Measurements from ENCODE around the gene GPR18. TPM values are rescaled to one million over a fixed set of nuclear protein-coding genes. Genes with fewer than 3 reads are reported as not detected.
A peak's percentile ranks its signal among the peaks of the same experiment; 100 is the strongest.
"Not testable (repeated sequence)": the region's sequence is repeated elsewhere in the genome, so short reads cannot be mapped to it uniquely, and the experiment has no call there.

Gene GPR18
- total and polyA plus RNA-seq, 2 experiments from 2014 or later, result 1.2 TPM; not detected in 1

GRCh38 chr13:99246100-99246499 is 12.1 kb downstream of the GPR18 start:
- Histone ChIP-seq H3K27ac (no peak overlapping the region), H3K4me3 (no peak overlapping the region), H3K36me3 (peaks cover 10% of the 10 kb centered on the region), H3K9me3 (ENCODE audit: low read depth) (no peaks in the 10 kb centered on the region), H3K4me1 (ENCODE audit: low read depth) (no peaks in the 10 kb centered on the region), H3K27me3 (no peaks in the 10 kb centered on the region)
- no peak for DNase-seq (ENCODE audit: low read depth in 1 of 2, low spot score in 1 of 2)
- TF ChIP-seq, protein P1, sequence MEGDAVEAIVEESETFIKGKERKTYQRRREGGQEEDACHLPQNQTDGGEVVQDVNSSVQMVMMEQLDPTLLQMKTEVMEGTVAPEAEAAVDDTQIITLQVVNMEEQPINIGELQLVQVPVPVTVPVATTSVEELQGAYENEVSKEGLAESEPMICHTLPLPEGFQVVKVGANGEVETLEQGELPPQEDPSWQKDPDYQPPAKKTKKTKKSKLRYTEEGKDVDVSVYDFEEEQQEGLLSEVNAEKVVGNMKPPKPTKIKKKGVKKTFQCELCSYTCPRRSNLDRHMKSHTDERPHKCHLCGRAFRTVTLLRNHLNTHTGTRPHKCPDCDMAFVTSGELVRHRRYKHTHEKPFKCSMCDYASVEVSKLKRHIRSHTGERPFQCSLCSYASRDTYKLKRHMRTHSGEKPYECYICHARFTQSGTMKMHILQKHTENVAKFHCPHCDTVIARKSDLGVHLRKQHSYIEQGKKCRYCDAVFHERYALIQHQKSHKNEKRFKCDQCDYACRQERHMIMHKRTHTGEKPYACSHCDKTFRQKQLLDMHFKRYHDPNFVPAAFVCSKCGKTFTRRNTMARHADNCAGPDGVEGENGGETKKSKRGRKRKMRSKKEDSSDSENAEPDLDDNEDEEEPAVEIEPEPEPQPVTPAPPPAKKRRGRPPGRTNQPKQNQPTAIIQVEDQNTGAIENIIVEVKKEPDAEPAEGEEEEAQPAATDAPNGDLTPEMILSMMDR (IDR thresholded peaks at IDR 0.05; ENCODE audit: low read depth, low read length), result no peak

- TF ChIP-seq, protein P1 (IDR thresholded peaks at IDR 0.05; ENCODE audit: low read depth, low read length), result no peak
- Histone ChIP-seq H3K27me3 (no peaks in the 10 kb centered on the region), H3K36me3 (peaks cover 17% of the 10 kb centered on the region), H3K27ac (no peak overlapping the region), H3K4me1 (ENCODE audit: low read depth) (no peaks in the 10 kb centered on the region), H3K9me3 (ENCODE audit: low read depth) (no peaks in the 10 kb centered on the region), H3K4me3 (no peak overlapping the region)
- DNase-seq (ENCODE audit: low read depth in 1 of 2, low spot score in 1 of 2), result no peak
Measured at GRCh38 chr13:99237981-99238662, 20.1 kb downstream of the GPR18 start.

- no peaks in the 10 kb centered on the region for H3K9me3 ChIP-seq (ENCODE audit: low read depth)
- no peaks in the 10 kb centered on the region for H3K27me3 ChIP-seq
- peaks cover 10% of the 10 kb centered on the region for H3K4me1 ChIP-seq (ENCODE audit: low read depth)
- no peak overlapping the region for H3K27ac ChIP-seq
- no peaks in the 10 kb centered on the region for H3K36me3 ChIP-seq
- TF ChIP-seq, protein P1 (IDR thresholded peaks at IDR 0.05; ENCODE audit: low read depth, low read length), result no peak
- DNase-seq (ENCODE audit: low read depth in 1 of 2, low spot score in 1 of 2), result no peak
- H3K4me3 ChIP-seq, result no peak overlapping the region
Measured at GRCh38 chr13:99231721-99232120, 26.5 kb downstream of the GPR18 start.

DNA sequence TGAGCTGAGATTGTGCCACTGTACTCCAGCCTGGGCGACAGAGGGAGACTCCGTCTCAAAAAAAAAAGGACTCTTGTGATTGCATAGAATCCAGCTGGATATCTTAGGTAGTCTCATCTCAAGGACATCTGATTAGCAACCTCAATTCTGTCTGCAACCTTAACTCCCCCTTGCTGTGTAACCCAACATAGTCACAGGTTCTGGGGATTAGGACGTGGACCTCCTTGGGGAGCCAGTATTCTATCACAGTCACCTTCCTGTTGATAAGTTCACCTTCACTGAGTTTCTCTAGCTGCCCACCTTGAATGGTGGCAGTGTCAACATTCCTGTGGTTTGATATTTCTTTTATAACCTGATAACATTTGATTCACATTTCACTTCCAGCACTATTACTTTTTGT is 27.2 kb downstream of the GPR18 start:
- no peaks in the 10 kb centered on the region for H3K36me3 ChIP-seq
- no peak overlapping the region for H3K4me3 ChIP-seq
- H3K27ac ChIP-seq, result no peak overlapping the region

DNA sequence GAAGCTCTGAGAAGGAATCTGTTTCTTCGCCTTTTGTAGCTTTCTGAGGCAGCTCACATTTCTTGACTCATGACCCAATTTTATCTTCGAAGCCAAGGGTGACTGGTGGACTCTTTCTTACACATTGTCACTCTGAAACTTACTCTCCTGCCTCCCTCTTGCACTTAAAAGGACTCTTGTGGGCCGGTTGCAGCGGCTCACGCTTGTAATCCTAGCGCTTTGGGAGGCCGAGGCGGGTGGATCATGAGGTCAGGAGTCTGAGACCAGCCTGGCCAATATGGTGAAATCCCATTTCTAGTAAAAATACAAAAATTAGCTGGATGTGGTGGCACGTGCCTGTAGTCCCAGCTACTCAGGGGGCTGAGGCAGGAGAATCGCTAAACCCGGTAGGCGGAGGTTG is 27.6 kb downstream of the GPR18 start:
- H3K27ac ChIP-seq; H3K4me3 ChIP-seq; H3K4me1 ChIP-seq (ENCODE audit: low read depth); H3K36me3 ChIP-seq; DNase-seq (ENCODE audit: low read depth in 1 of 2, low spot score in 1 of 2); H3K27me3 ChIP-seq; H3K9me3 ChIP-seq (ENCODE audit: low read depth): not testable (repeated sequence)

More for the DNA sequence above, 27.2 kb downstream of the GPR18 start:
- Histone ChIP-seq H3K27me3 (no peaks in the 10 kb centered on the region), H3K4me1 (ENCODE audit: low read depth) (peaks cover 10% of the 10 kb centered on the region), H3K9me3 (ENCODE audit: low read depth) (no peaks in the 10 kb centered on the region)
- no peak for DNase-seq (ENCODE audit: low read depth in 1 of 2, low spot score in 1 of 2)
- TF ChIP-seq, protein P1 (IDR thresholded peaks at IDR 0.05; ENCODE audit: low read depth, low read length), result no peak

- H3K27ac ChIP-seq, result peak overlapping the region; percentile 61
- H3K4me3 ChIP-seq, result no peak overlapping the region
- H3K36me3 ChIP-seq, result no peaks in the 10 kb centered on the region
- no peaks in the 10 kb centered on the region for H3K27me3 ChIP-seq
- no peaks in the 10 kb centered on the region for H3K9me3 ChIP-seq (ENCODE audit: low read depth)
- TF ChIP-seq, protein P1 (IDR thresholded peaks at IDR 0.05; ENCODE audit: low read depth, low read length), result no peak
- DNase-seq (ENCODE audit: low read depth in 1 of 2, low spot score in 1 of 2), result no peak
- H3K4me1 ChIP-seq (ENCODE audit: low read depth), result peaks cover 10% of the 10 kb centered on the region
Measured at GRCh38 chr13:99228737-99229691, 29.2 kb downstream of the GPR18 start.

All from cardiac muscle cell (in vitro differentiated cells and primary cell).